ENCODE measurements around the gene RPS6KA2.
A peak's percentile ranks its signal among the peaks of the same experiment; 100 is the strongest.
"Not testable (repeated sequence)": the region's sequence is repeated elsewhere in the genome, so short reads cannot be mapped to it uniquely, and the experiment has no call there.

Gene RPS6KA2

GRCh38 chr6:166591961-166592520 lies 35.0 kb downstream of the RPS6KA2 start:
- DNase-seq (ENCODE audit: low spot score) = no peak

DNA sequence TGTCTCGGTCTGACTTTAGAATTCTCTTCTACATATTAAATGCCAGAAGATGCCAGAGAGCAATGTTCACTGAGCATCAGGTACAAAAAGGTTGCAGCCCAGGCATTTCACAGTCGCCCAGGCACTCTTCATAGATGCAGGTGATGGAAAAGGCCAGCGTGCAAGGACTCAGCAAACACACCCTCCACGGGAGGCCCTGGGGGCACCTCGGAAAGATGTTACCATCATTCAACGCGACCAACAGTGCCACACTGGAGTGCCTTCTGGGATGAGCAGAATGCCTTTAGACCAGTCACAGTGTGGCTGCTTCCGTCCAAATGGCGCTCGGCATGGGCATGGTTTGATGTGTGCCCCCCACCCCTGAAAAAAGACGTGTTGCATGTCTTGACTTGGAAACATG lies 36.0 kb downstream of the RPS6KA2 start:
- DNase-seq (ENCODE audit: low spot score) = no peak

DNA sequence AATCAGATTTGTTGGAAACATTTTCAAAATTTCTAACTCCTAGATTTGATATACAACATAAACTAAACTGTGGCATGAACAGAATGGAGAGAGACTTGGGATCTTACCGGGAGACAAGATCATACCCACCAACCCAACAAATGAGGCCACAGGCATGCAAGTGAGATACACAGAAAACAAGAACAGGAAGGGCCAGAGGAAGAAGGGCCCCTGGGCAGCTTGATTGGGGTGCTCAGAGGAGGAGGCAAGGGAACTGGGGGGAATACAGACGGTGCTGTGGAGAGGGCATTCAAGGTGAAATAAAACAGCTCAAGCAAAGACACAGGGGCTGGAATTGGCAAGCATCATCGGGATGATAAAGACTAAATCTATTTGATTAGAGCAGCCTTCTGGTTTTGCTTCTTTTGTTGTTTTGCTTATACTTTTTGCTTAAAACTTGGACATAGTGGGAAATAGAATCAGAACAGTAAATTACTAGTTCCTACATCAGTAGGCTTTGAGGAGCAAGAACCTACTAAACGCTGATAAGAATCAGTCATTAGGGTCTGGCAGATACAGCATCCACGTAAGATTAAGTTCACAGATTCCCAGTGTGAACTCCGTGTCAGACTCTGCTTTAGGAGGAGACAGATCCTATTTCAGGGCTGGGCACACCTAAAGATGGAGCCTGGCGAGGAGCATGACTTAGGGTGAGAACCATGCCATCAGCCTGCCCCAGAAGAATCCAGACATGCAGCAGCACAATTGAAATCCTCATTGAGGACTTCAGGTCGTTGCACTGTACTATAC lies 37.1 kb downstream of the RPS6KA2 start:
- DNase-seq (ENCODE audit: low spot score) = no peak

- no peak for DNase-seq (ENCODE audit: low spot score)
These were observed 37.7 kb downstream of the RPS6KA2 start for GRCh38 chr6:166589337-166589731.

GRCh38 chr6:166588691-166589336 lies 38.2 kb downstream of the RPS6KA2 start:
- DNase-seq (ENCODE audit: low spot score) = peak; percentile 79

DNA sequence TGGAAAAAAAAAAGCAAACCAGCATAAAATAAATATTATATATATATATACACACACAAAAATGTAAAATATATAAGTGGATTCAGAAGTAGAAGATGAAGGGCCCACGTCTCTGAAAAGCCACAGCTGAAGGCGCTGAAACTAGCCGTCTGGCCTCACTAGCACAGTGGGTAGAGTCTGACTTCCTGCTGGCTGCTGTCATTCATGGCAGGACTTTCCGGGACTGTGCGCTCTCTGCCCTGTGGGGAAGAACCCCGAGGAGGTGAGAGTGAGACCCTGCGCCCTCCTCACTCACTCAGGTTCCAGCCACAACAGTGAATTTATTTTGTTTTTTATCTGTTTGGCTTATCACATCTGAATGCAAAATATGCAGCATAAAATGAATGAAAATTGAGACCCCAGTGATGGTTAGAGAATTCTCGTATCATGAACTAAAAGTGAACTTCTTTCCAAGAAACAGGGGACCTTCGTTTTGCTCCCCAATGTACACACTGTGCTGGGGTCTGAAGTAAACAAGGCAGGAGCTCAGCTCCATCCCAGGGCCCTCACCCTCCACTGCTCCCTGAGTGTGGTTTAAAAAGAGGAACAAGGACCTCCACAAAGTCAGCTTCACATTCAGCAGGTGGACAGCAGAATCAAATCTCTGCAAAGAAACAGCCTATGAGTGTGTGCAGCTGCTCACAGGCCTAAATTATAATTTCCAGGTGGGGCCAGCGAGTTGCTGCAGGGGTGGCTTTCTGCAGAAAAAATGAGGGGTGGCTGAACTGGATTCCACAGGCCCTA lies 39.2 kb downstream of the RPS6KA2 start:
- DNase-seq (ENCODE audit: low spot score) = no peak

DNA sequence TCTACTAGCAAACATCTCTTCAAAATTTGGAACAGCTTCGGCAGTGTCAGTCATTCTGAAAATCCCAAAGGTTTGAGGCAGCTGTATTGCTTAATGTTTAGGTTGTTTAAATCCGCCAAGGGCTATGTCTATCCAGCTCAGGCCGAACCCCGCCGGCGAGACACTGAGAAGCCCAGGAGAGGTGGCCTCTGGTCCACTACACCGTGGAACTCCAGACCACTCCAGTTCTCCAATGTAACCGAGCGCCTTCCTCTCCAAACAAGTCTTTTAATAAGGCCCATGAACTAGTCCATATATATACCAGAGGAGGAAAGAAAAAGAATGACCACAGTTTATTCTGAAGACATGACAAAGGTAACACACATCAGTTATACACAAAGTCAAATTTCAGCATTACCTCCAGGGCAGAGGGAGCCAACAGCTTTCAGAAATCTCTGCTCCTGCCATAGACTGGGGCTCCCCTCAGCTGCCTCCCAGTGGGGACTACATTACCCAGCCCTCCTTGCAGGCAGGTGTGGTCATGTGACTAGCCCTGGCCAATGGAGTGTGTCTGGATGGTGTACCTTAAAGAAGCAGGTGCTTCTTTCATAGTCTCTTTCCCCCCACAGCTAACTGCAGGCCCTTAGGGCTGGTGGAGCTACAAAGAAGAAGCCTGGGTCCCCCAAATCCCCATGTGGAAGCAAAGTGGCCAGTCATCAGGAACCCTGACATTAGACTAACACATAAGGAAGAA lies 40.5 kb downstream of the RPS6KA2 start, which contains the start of gene RAMACL:
Gene RAMACL, minus strand, starts transcription at position 255 of the 733 bp plus-strand sequence. Its CDS starts 201 bp downstream, at position 54.
- DNase-seq (ENCODE audit: low spot score) = peak; percentile 86

DNA sequence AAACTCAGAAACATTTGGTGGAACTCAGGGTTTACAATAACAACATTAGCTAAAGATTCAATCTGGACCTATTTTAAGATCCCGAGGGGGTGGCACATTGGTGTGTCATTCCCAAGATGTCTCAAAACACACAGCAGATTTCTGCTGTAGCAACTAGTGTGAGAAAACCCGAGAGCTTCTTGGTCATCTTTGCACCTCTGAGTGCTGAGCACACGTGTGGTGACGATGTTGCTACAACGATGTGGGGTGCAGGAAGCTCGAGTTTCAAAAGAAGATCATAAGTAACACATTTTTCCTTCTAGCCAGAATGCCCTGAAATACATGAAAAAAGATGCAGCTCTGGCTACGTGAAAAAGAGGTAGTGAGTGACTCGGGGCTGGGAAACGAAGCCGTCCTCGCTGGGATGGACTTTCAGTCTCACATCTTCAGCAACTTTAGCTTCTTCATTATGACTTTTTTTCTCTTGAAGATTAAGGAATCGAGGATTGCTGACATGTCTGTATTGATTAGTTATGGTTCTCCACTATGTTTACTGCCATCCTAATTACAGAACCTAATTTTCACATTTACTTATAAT lies 42.1 kb downstream of the RPS6KA2 start:
- DNase-seq (ENCODE audit: low spot score) = no peak

DNA sequence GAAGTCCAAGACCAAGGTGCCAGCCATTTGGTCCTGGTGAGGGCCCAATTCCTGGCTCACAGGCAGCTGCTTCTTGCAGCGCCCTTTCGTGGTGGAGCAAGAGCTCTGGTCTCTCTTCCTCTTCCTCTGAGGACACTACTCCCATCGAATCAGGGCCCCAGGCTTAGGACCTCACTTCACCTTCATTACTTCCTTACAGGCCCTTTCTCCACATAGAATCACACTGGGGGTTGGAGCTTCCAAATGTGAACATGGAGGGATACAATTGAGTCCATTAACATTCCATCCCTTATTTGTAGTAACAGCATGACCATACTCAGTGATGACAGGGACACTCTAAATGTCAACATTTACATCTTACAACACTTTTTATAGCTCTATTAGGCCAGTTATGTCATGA lies 42.9 kb downstream of the RPS6KA2 start:
- DNase-seq (ENCODE audit: low spot score) = no peak

DNA sequence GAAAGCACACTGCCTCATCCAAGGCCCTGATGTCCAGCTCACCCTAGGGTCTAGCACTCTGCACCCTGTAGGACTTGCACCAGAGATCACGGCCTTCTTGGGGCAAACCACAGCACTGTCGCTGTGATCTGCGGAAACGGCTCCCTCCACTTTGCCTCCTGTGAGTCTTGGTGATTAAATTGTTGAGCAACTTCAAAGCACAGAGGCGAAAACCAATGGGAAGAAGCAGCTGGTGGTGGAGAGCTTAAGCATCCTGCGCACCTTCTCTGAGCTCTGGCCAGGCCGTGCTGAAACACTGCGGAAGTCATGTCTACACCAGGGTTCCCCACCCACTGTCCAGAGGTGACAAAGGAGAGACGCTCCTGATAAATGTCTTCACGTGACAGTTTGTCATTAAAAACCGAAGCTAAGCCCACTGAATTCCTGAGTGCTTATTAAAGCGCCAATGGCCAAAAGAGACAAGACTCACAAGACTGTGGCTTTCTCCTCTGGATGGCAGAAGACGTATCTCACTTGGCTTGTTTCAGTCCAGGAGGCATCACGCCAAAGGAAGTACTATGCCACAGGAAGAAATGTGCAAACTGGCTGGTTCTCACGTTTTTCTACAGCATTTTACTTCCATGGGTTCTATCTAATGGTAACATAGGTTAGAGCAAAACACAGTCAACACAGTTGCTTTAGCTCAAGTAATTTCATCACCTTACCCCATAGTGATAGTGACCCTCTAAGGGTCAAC lies 43.7 kb downstream of the RPS6KA2 start:
- DNase-seq (ENCODE audit: low spot score) = no peak

GRCh38 chr6:166582258-166582657 lies 44.8 kb downstream of the RPS6KA2 start:
- no peak for DNase-seq (ENCODE audit: low spot score)

DNA sequence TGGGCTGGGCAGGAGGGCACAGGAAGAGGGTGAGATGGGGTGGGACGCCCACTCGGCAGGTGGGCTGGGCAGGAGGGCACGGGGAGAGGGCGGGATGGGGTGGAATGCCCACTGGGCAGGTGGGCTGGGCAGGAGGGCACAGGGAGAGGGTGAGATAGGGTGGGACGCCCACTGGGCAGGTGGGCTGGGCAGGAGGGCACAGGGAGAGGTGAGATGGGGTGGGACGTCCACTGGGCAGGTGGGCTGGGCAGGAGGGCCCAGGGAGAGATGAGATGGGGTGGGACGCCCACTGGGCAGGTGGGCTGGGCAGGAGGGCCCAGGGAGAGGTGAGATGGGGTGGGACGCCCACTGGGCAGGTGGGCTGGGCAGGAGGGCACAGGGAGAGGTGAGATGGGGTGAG lies 45.2 kb downstream of the RPS6KA2 start:
- DNase-seq (ENCODE audit: low spot score) = not testable (repeated sequence)

DNA sequence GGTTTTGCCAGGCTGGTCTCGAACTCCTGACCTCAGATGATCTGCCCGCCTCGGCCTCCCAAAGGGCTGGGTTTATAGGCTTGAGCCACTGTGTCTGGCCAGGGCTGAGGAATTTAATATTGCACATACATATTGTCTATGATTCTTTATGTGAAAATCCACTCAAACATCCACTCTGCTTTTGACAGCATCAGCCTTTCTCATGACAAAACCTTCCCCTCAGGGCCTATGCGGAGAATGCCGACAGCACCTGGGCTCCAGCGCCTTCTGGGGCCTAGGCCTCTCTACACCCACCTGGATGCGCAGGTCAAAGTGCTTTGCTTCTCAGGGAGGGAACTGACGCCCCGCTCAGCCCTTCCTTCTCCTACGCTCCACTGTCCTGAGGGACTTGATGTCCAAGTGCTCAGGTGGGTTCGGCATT lies 46.0 kb downstream of the RPS6KA2 start:
- no peak for DNase-seq (ENCODE audit: low spot score)

GRCh38 chr6:166580076-166581050 lies 46.7 kb downstream of the RPS6KA2 start:
- no peak for DNase-seq (ENCODE audit: low spot score)

GRCh38 chr6:166579237-166579850 lies 47.7 kb downstream of the RPS6KA2 start:
- peak; percentile 87 for DNase-seq (ENCODE audit: low spot score)

GRCh38 chr6:166578536-166579236 lies 48.4 kb downstream of the RPS6KA2 start:
- peak; percentile 89 for DNase-seq (ENCODE audit: low spot score)

DNA sequence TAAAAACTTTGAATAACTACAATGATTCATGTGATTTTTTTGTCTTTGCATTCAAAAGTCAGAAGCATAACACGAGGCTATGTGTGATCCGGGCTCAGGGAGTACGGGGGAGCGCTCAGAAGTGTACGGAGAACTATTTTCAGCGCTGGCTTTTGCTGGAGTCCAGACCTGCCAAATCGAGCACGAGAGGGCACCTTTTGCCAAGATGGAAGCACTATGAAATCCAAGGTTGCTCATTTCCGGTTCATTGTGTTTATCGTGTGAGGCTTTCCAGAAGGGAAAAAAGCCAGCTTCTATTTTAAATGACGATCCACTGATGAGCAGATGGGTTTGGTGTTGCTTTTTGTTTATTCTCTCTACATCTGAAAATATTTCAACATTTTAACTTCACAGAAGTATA lies 51.8 kb downstream of the RPS6KA2 start:
- peak; percentile 94 for DNase-seq (ENCODE audit: low spot score)

- DNase-seq (ENCODE audit: low spot score) = no peak
These were observed 53.4 kb downstream of the RPS6KA2 start for GRCh38 chr6:166573511-166574216.
